Measurements from ENCODE around the gene ASB7.

ASB7 gene

GRCh38 chr15:100602823-100603393 lies 519 bp downstream of the ASB7 start:
- TF ChIP-seq POLR2AphosphoS5 (IDR thresholded peaks at IDR 0.05; ENCODE audit: borderline replicate concordance, low read depth, low read length) (no peak), EZH2 (IDR thresholded peaks at IDR 0.05) (no peak), FOXP2 (optimal IDR thresholded peaks at IDR 0.05; ENCODE audit: control extremely low read depth, extremely low read length, insufficient read depth) (no peak)
- no peak overlapping the region for H3K27ac ChIP-seq
- H3K9me3 ChIP-seq (ENCODE audit: low read depth, low read length), result no peaks in the 10 kb centered on the region
- peak overlapping the region; percentile 83 for H3K9ac ChIP-seq (ENCODE audit: insufficient read length)
- peak overlapping the region; percentile 98 for H3K4me3 ChIP-seq
- no peak for DNase-seq (ENCODE audit: low read depth, low spot score)
- H3K36me3 ChIP-seq (ENCODE audit: insufficient read depth, low read length), result peaks cover 10% of the 10 kb centered on the region

GRCh38 chr15:100612539-100612938 lies 10.2 kb downstream of the ASB7 start:
- TF ChIP-seq POLR2AphosphoS5 (IDR thresholded peaks at IDR 0.05; ENCODE audit: borderline replicate concordance, low read depth, low read length), result no peak
- no peak for TF ChIP-seq EZH2 (IDR thresholded peaks at IDR 0.05)
- no peak for TF ChIP-seq FOXP2 (optimal IDR thresholded peaks at IDR 0.05; ENCODE audit: control extremely low read depth, extremely low read length, insufficient read depth)
- Histone ChIP-seq H3K9ac (ENCODE audit: insufficient read length) (no peak overlapping the region), H3K9me3 (ENCODE audit: low read depth, low read length) (no peaks in the 10 kb centered on the region), H3K27ac (no peak overlapping the region), H3K4me3 (no peak overlapping the region), H3K36me3 (ENCODE audit: insufficient read depth, low read length) (peaks cover 24% of the 10 kb centered on the region; the same call in 1 of the 2 replicates)
- DNase-seq (ENCODE audit: low read depth, low spot score), result no peak

- Histone ChIP-seq H3K36me3 (ENCODE audit: insufficient read depth, low read length) (peaks cover 24% of the 10 kb centered on the region; the same call in 1 of the 2 replicates), H3K27ac (no peak overlapping the region), H3K9me3 (ENCODE audit: low read depth, low read length) (no peaks in the 10 kb centered on the region), H3K9ac (ENCODE audit: insufficient read length) (no peak overlapping the region), H3K4me3 (no peak overlapping the region)
- TF ChIP-seq EZH2 (IDR thresholded peaks at IDR 0.05) (no peak), FOXP2 (optimal IDR thresholded peaks at IDR 0.05; ENCODE audit: control extremely low read depth, extremely low read length, insufficient read depth) (no peak), POLR2AphosphoS5 (IDR thresholded peaks at IDR 0.05; ENCODE audit: borderline replicate concordance, low read depth, low read length) (no peak)
- DNase-seq (ENCODE audit: low read depth, low spot score), result no peak
Measured at GRCh38 chr15:100613208-100613607, 10.8 kb downstream of the ASB7 start.

- H3K9ac ChIP-seq (ENCODE audit: insufficient read length), result no peak overlapping the region
- TF ChIP-seq FOXP2 (optimal IDR thresholded peaks at IDR 0.05; ENCODE audit: control extremely low read depth, extremely low read length, insufficient read depth), result no peak
- no peak for TF ChIP-seq POLR2AphosphoS5 (IDR thresholded peaks at IDR 0.05; ENCODE audit: borderline replicate concordance, low read depth, low read length)
- no peak for TF ChIP-seq EZH2 (IDR thresholded peaks at IDR 0.05)
Measured at GRCh38 chr15:100614336-100614735, 11.9 kb downstream of the ASB7 start.

GRCh38 chr15:100614918-100615317 lies 12.5 kb downstream of the ASB7 start:
- DNase-seq (ENCODE audit: low read depth, low spot score), result no peak
- Histone ChIP-seq H3K4me3 (no peak overlapping the region), H3K27ac (no peak overlapping the region), H3K36me3 (ENCODE audit: insufficient read depth, low read length) (peaks cover 23% of the 10 kb centered on the region; the same call in 1 of the 2 replicates), H3K9me3 (ENCODE audit: low read depth, low read length) (no peaks in the 10 kb centered on the region), H3K9ac (ENCODE audit: insufficient read length) (no peak overlapping the region)
- TF ChIP-seq FOXP2 (optimal IDR thresholded peaks at IDR 0.05; ENCODE audit: control extremely low read depth, extremely low read length, insufficient read depth), result no peak
- no peak for TF ChIP-seq POLR2AphosphoS5 (IDR thresholded peaks at IDR 0.05; ENCODE audit: borderline replicate concordance, low read depth, low read length)
- no peak for TF ChIP-seq EZH2 (IDR thresholded peaks at IDR 0.05)

More at GRCh38 chr15:100614336-100614735, 11.9 kb downstream of the ASB7 start:
- DNase-seq (ENCODE audit: low read depth, low spot score), result no peak
- H3K4me3 ChIP-seq, result no peak overlapping the region
- H3K36me3 ChIP-seq (ENCODE audit: insufficient read depth, low read length), result peaks cover 24% of the 10 kb centered on the region; the same call in 1 of the 2 replicates
- no peaks in the 10 kb centered on the region for H3K9me3 ChIP-seq (ENCODE audit: low read depth, low read length)
- H3K27ac ChIP-seq, result no peak overlapping the region

- Histone ChIP-seq H3K27ac (no peak overlapping the region), H3K9ac (ENCODE audit: insufficient read length) (no peak overlapping the region), H3K36me3 (ENCODE audit: insufficient read depth, low read length) (peaks cover 28% of the 10 kb centered on the region; the same call in 1 of the 2 replicates), H3K9me3 (ENCODE audit: low read depth, low read length) (no peaks in the 10 kb centered on the region), H3K4me3 (no peak overlapping the region)
- TF ChIP-seq POLR2AphosphoS5 (IDR thresholded peaks at IDR 0.05; ENCODE audit: borderline replicate concordance, low read depth, low read length), result no peak
- no peak for TF ChIP-seq EZH2 (IDR thresholded peaks at IDR 0.05)
- TF ChIP-seq FOXP2 (optimal IDR thresholded peaks at IDR 0.05; ENCODE audit: control extremely low read depth, extremely low read length, insufficient read depth), result no peak
- no peak for DNase-seq (ENCODE audit: low read depth, low spot score)
Measured at GRCh38 chr15:100615801-100616200, 13.4 kb downstream of the ASB7 start.

- Histone ChIP-seq H3K27ac (no peak overlapping the region), H3K36me3 (ENCODE audit: insufficient read depth, low read length) (peaks cover 28% of the 10 kb centered on the region; the same call in 1 of the 2 replicates), H3K9me3 (ENCODE audit: low read depth, low read length) (no peaks in the 10 kb centered on the region), H3K4me3 (no peak overlapping the region), H3K9ac (ENCODE audit: insufficient read length) (no peak overlapping the region)
- no peak for DNase-seq (ENCODE audit: low read depth, low spot score)
- no peak for TF ChIP-seq EZH2 (IDR thresholded peaks at IDR 0.05)
- no peak for TF ChIP-seq FOXP2 (optimal IDR thresholded peaks at IDR 0.05; ENCODE audit: control extremely low read depth, extremely low read length, insufficient read depth)
- TF ChIP-seq POLR2AphosphoS5 (IDR thresholded peaks at IDR 0.05; ENCODE audit: borderline replicate concordance, low read depth, low read length), result no peak
Measured at GRCh38 chr15:100616700-100617099, 14.3 kb downstream of the ASB7 start.

- H3K4me3 ChIP-seq, result no peak overlapping the region
- no peak overlapping the region for H3K9ac ChIP-seq (ENCODE audit: insufficient read length)
- no peak for TF ChIP-seq FOXP2 (optimal IDR thresholded peaks at IDR 0.05; ENCODE audit: control extremely low read depth, extremely low read length, insufficient read depth)
- TF ChIP-seq EZH2 (IDR thresholded peaks at IDR 0.05), result no peak
- no peak for TF ChIP-seq POLR2AphosphoS5 (IDR thresholded peaks at IDR 0.05; ENCODE audit: borderline replicate concordance, low read depth, low read length)
- H3K36me3 ChIP-seq (ENCODE audit: insufficient read depth, low read length), result peaks cover 13% of the 10 kb centered on the region; the same call in 1 of the 2 replicates
- H3K27ac ChIP-seq, result no peak overlapping the region
- no peaks in the 10 kb centered on the region for H3K9me3 ChIP-seq (ENCODE audit: low read depth, low read length)
- DNase-seq (ENCODE audit: low read depth, low spot score), result no peak
Measured at GRCh38 chr15:100623301-100623700, 20.9 kb downstream of the ASB7 start.
